Measurements from ENCODE around the gene PSMB7. TPM values are rescaled to one million over a fixed set of nuclear protein-coding genes. Genes with fewer than 3 reads are reported as not detected.
A peak's percentile ranks its signal among the peaks of the same experiment; 100 is the strongest.

PSMB7 gene
- total and polyA plus RNA-seq, 2 donors from 2014 or later: 105 to 250 TPM

GRCh38 chr9:124359426-124359825 is 55.8 kb downstream of the PSMB7 start:
- DNase-seq (no peak), FAIRE-seq (no peak)
- Histone ChIP-seq H3K27me3 (ENCODE audit: control insufficient read depth, insufficient read depth, low read length) (no peaks in the 10 kb centered on the region), H3K36me3 (ENCODE audit: control insufficient read depth in 2 of 3, insufficient read depth in 3 of 3, low read length in 3 of 3) (peaks cover 0 to 8% (median 0%) of the 10 kb centered on the region in 3 donors), H3K9me3 (ENCODE audit: control insufficient read depth in 2 of 3, insufficient read depth in 1 of 3, low read length in 3 of 3) (no peaks in the 10 kb centered on the region), H3K27ac (ENCODE audit: low read depth in 2 of 2, low read length in 2 of 2) (no peak overlapping the region), H3K4me1 (ENCODE audit: control insufficient read depth in 2 of 3, insufficient read depth in 2 of 3, low read depth in 1 of 3, low read length in 3 of 3) (peaks cover 0 to 6% (median 0%) of the 10 kb centered on the region in 3 donors), H3K4me3 (ENCODE audit: low read length in 3 of 3) (no peak overlapping the region), H3K9ac (ENCODE audit: low read length in 3 of 3) (no peak overlapping the region)
- no peak for TF ChIP-seq CTCF (IDR thresholded peaks at IDR 0.05; ENCODE audit: borderline replicate concordance, extremely low read depth, insufficient read depth)
- intact Hi-C loops (cut with DNase I): no loop called here

GRCh38 chr9:124358631-124359030 is 56.6 kb downstream of the PSMB7 start:
- Histone ChIP-seq H3K36me3 (ENCODE audit: control insufficient read depth in 2 of 3, insufficient read depth in 3 of 3, low read length in 3 of 3) (peaks cover 0 to 14% (median 2%) of the 10 kb centered on the region in 3 donors), H3K4me1 (ENCODE audit: control insufficient read depth in 2 of 3, insufficient read depth in 2 of 3, low read depth in 1 of 3, low read length in 3 of 3) (peaks cover 0 to 6% (median 0%) of the 10 kb centered on the region in 3 donors), H3K9ac (ENCODE audit: low read length in 3 of 3) (no peak overlapping the region), H3K27me3 (ENCODE audit: control insufficient read depth, insufficient read depth, low read length) (no peaks in the 10 kb centered on the region), H3K9me3 (ENCODE audit: control insufficient read depth in 2 of 3, insufficient read depth in 1 of 3, low read length in 3 of 3) (no peaks in the 10 kb centered on the region), H3K27ac (ENCODE audit: low read depth in 2 of 2, low read length in 2 of 2) (no peak overlapping the region), H3K4me3 (ENCODE audit: low read length in 3 of 3) (no peak overlapping the region)
- FAIRE-seq: no peak
- no peak for TF ChIP-seq CTCF (IDR thresholded peaks at IDR 0.05; ENCODE audit: borderline replicate concordance, extremely low read depth, insufficient read depth)
- DNase-seq: no peak
- intact Hi-C loops (cut with DNase I): no loop called here

DNA sequence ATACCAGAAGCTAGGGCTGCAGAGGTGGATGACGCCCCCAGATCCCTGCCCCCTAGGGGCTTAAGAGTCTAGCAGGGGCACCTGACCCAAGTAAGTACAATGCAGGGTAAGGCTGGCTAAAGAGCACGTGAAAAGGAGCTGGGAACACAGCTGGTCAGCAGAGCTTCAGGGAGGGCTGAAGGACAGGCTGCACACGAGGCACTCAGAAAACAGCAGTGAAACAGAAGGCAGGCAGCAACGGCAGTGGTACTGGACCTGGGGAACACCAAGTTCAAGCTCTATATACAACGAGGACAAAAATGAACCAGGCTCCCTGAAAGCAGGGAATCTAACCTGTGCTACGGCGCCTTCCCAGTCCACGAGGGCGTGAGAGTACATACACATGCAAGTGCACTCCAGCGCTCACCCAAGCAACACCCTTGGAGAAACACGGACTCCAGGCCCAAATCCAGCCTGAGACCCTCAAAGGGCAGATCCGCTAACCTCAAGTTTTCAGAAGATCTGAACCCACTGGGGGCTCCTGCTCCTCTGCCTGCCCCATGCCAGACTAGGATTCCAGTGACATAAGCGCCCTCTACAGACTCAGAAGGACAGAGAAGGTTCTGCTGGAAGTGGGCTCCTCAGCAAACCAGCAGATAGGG is 57.4 kb downstream of the PSMB7 start:
- DNase-seq (peak in 1 of 5 donors; percentile 64), FAIRE-seq (no peak)
- Histone ChIP-seq H3K36me3 (ENCODE audit: control insufficient read depth in 2 of 3, insufficient read depth in 3 of 3, low read length in 3 of 3) (peaks cover 0 to 21% (median 6%) of the 10 kb centered on the region in 3 donors), H3K27me3 (ENCODE audit: control insufficient read depth, insufficient read depth, low read length) (no peaks in the 10 kb centered on the region), H3K9ac (ENCODE audit: low read length in 3 of 3) (no peak overlapping the region), H3K4me3 (ENCODE audit: low read length in 3 of 3) (no peak overlapping the region), H3K27ac (ENCODE audit: low read depth in 2 of 2, low read length in 2 of 2) (no peak overlapping the region), H3K9me3 (ENCODE audit: control insufficient read depth in 2 of 3, insufficient read depth in 1 of 3, low read length in 3 of 3) (no peaks in the 10 kb centered on the region), H3K4me1 (ENCODE audit: control insufficient read depth in 2 of 3, insufficient read depth in 2 of 3, low read depth in 1 of 3, low read length in 3 of 3) (peaks cover 0 to 6% (median 0%) of the 10 kb centered on the region in 3 donors)
- intact Hi-C loops (cut with DNase I): no loop called here
- no peak for TF ChIP-seq CTCF (IDR thresholded peaks at IDR 0.05; ENCODE audit: borderline replicate concordance, extremely low read depth, insufficient read depth)

Measured in kidney (tissue), 14 donors.